ENCODE measurements around the gene CLRN1. TPM values are rescaled to one million over a fixed set of nuclear protein-coding genes. Genes with fewer than 3 reads are reported as not detected.

The CLRN1 gene
- total RNA-seq, 1 donor: not detected

DNA sequence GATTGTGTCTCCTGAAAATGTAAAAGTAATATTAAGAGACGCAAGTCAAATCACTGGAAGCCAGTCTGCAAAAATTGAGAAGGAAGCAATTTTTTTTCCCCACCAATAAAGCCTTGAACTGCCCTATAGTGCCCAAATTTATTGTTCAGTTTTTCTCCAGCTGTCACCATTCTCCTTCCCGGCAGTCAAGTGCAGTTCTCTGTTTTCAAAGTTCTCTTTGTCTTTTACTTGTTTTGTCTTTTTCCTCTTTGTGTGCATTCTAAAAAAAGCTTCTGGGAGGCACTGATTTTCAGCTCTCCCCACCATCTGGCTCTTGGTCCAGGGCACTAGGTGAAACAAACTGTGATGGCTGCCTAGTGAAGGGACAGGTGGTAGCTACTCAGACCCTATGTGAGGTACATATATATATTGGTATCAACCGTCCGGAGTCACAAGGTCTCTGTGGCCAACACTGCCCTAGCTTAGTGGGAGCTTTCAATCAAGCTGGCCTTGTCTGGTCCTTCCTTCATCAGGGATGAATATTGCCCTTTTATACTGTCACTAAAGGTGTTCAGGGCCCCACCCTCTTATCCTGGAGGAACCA lies 6.1 kb upstream of the CLRN1 start:
- Histone ChIP-seq H3K4me1 (ENCODE audit: insufficient read depth, low read length) (no peaks in the 10 kb centered on the region), H3K27me3 (ENCODE audit: insufficient read depth, low read length) (peaks cover 2% of the 10 kb centered on the region), H2AFZ (ENCODE audit: low read length) (no peak overlapping the region), H3K9me3 (ENCODE audit: low read depth, low read length) (no peaks in the 10 kb centered on the region), H3K27ac (ENCODE audit: low read depth, low read length) (no peak overlapping the region), H3K79me2 (ENCODE audit: insufficient read depth, low read length) (no peaks in the 10 kb centered on the region), H3K4me3 (ENCODE audit: insufficient read depth, low read length) (no peak overlapping the region), H3K36me3 (ENCODE audit: insufficient read depth, low read length) (no peaks in the 10 kb centered on the region), H3K4me2 (ENCODE audit: insufficient read depth, low read length) (no peak overlapping the region), H4K20me1 (ENCODE audit: insufficient read depth, low read length) (no peaks in the 10 kb centered on the region)
- no peak for DNase-seq (ENCODE audit: insufficient read length, low spot score, missing footprints)
- no peak for TF ChIP-seq CTCF (IDR thresholded peaks at IDR 0.05; ENCODE audit: extremely low read depth, low read depth, low read length)

DNA sequence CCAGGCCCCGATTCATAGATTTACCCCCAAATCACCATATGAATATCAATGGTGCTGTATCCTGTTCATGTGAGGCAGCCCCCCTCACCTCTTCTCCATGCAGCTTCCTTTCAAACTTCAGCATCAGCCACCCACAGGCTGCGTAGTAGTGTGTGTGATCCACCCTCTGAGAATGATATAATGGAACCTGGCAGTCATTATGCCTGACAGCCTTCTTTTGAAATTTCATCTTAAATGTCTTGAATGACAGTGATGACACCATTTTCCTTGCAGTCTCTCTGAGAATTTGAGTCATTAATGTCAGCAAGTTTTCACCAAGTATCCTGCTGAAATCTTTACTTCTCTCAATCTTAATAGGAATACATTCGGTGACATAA lies 3.5 kb upstream of the CLRN1 start:
- DNase-seq (ENCODE audit: insufficient read length, low spot score, missing footprints): no peak
- Histone ChIP-seq H3K4me1 (ENCODE audit: insufficient read depth, low read length) (peaks cover 3% of the 10 kb centered on the region), H2AFZ (ENCODE audit: low read length) (no peak overlapping the region), H3K4me2 (ENCODE audit: insufficient read depth, low read length) (no peak overlapping the region), H4K20me1 (ENCODE audit: insufficient read depth, low read length) (no peaks in the 10 kb centered on the region), H3K79me2 (ENCODE audit: insufficient read depth, low read length) (no peaks in the 10 kb centered on the region), H3K27ac (ENCODE audit: low read depth, low read length) (no peak overlapping the region), H3K4me3 (ENCODE audit: insufficient read depth, low read length) (no peak overlapping the region), H3K9me3 (ENCODE audit: low read depth, low read length) (no peaks in the 10 kb centered on the region), H3K27me3 (ENCODE audit: insufficient read depth, low read length) (peaks cover 2% of the 10 kb centered on the region), H3K36me3 (ENCODE audit: insufficient read depth, low read length) (no peaks in the 10 kb centered on the region)
- TF ChIP-seq CTCF (IDR thresholded peaks at IDR 0.05; ENCODE audit: extremely low read depth, low read depth, low read length): no peak

GRCh38 chr3:150975086-150975991 lies 2.8 kb upstream of the CLRN1 start:
- no peak overlapping the region for H2AFZ ChIP-seq (ENCODE audit: low read length)
- no peak overlapping the region for H3K27ac ChIP-seq (ENCODE audit: low read depth, low read length)
- H3K9me3 ChIP-seq (ENCODE audit: low read depth, low read length): no peaks in the 10 kb centered on the region
- no peak overlapping the region for H3K4me3 ChIP-seq (ENCODE audit: insufficient read depth, low read length)
- DNase-seq (ENCODE audit: insufficient read length, low spot score, missing footprints): no peak
- H3K36me3 ChIP-seq (ENCODE audit: insufficient read depth, low read length): no peaks in the 10 kb centered on the region
- no peak overlapping the region for H3K4me2 ChIP-seq (ENCODE audit: insufficient read depth, low read length)
- no peak for TF ChIP-seq CTCF (IDR thresholded peaks at IDR 0.05; ENCODE audit: extremely low read depth, low read depth, low read length)
- H3K27me3 ChIP-seq (ENCODE audit: insufficient read depth, low read length): peaks cover 2% of the 10 kb centered on the region
- H3K4me1 ChIP-seq (ENCODE audit: insufficient read depth, low read length): peaks cover 8% of the 10 kb centered on the region
- H4K20me1 ChIP-seq (ENCODE audit: insufficient read depth, low read length): no peaks in the 10 kb centered on the region
- no peaks in the 10 kb centered on the region for H3K79me2 ChIP-seq (ENCODE audit: insufficient read depth, low read length)

- DNase-seq (ENCODE audit: insufficient read length, low spot score, missing footprints): peak; percentile 73
- no peak overlapping the region for H3K27ac ChIP-seq (ENCODE audit: low read depth, low read length)
- peaks cover 7% of the 10 kb centered on the region for H3K27me3 ChIP-seq (ENCODE audit: insufficient read depth, low read length)
- no peaks in the 10 kb centered on the region for H4K20me1 ChIP-seq (ENCODE audit: insufficient read depth, low read length)
- H3K4me1 ChIP-seq (ENCODE audit: insufficient read depth, low read length): peaks cover 8% of the 10 kb centered on the region
- no peak for TF ChIP-seq CTCF (IDR thresholded peaks at IDR 0.05; ENCODE audit: extremely low read depth, low read depth, low read length)
- H2AFZ ChIP-seq (ENCODE audit: low read length): peak overlapping the region; percentile 36
- H3K36me3 ChIP-seq (ENCODE audit: insufficient read depth, low read length): no peaks in the 10 kb centered on the region
- no peaks in the 10 kb centered on the region for H3K9me3 ChIP-seq (ENCODE audit: low read depth, low read length)
- no peak overlapping the region for H3K4me3 ChIP-seq (ENCODE audit: insufficient read depth, low read length)
- H3K4me2 ChIP-seq (ENCODE audit: insufficient read depth, low read length): peak overlapping the region; percentile 23
- H3K79me2 ChIP-seq (ENCODE audit: insufficient read depth, low read length): no peaks in the 10 kb centered on the region
Measured at GRCh38 chr3:150970665-150971324, 1.7 kb downstream of the CLRN1 start.
